Activated CD4-positive, CD25-positive, alpha-beta regulatory T cell treated with anti-CD3 and anti-CD28 coated beads, Interleukin-2, amount 50 U/mL, for 72 hours (primary cell): Measurements from ENCODE around the gene C17orf100.
"Not testable (repeated sequence)": the region's sequence is repeated elsewhere in the genome, so short reads cannot be mapped to it uniquely, and the experiment has no call there.

ENCODE experiments used
- DNase-seq: peaks from one replicate; pipeline ENCODE4 v3.0.0; 2021

The C17orf100 gene

GRCh38 chr17:6641247-6641863 lies 10.2 kb upstream of the C17orf100 start:
- DNase-seq: no peak

GRCh38 chr17:6642592-6642991 lies 9.0 kb upstream of the C17orf100 start:
- no peak for DNase-seq

- no peak for DNase-seq
Observed at GRCh38 chr17:6643451-6644125, 8.0 kb upstream of the C17orf100 start.

- no peak for DNase-seq
Observed at GRCh38 chr17:6648181-6648580, 3.4 kb upstream of the C17orf100 start.

- DNase-seq: no peak
Observed at GRCh38 chr17:6651919-6652452, 424 bp downstream of the C17orf100 start.

- no peak for DNase-seq
Observed at GRCh38 chr17:6654841-6655731, 3.5 kb downstream of the C17orf100 start.

- DNase-seq: not testable (repeated sequence)
Observed at GRCh38 chr17:6655732-6656361, 4.3 kb downstream of the C17orf100 start.

- not testable (repeated sequence) for DNase-seq
Observed at GRCh38 chr17:6656797-6657632, 5.5 kb downstream of the C17orf100 start.

- no peak for DNase-seq
Observed at GRCh38 chr17:6657633-6658287, 6.2 kb downstream of the C17orf100 start.

- DNase-seq: not testable (repeated sequence)
Observed at GRCh38 chr17:6658411-6658810, 6.8 kb downstream of the C17orf100 start.

GRCh38 chr17:6660101-6660500 lies 8.5 kb downstream of the C17orf100 start:
- no peak for DNase-seq

- DNase-seq: no peak
Observed at GRCh38 chr17:6660805-6661463, 9.4 kb downstream of the C17orf100 start.

- DNase-seq: no peak
Observed at GRCh38 chr17:6661464-6661848, 9.9 kb downstream of the C17orf100 start.

- DNase-seq: not testable (repeated sequence)
Observed at GRCh38 chr17:6663200-6663599, 11.6 kb downstream of the C17orf100 start.

- peak; percentile 41 for DNase-seq
Observed at GRCh38 chr17:6666077-6666521, 14.5 kb downstream of the C17orf100 start.

GRCh38 chr17:6666557-6666956 lies 15.0 kb downstream of the C17orf100 start:
- DNase-seq: no peak

GRCh38 chr17:6667516-6667915 lies 16.0 kb downstream of the C17orf100 start:
- DNase-seq: no peak

- DNase-seq: no peak
Observed at GRCh38 chr17:6668219-6668618, 16.7 kb downstream of the C17orf100 start.

- no peak for DNase-seq
Observed at GRCh38 chr17:6668727-6669425, 17.3 kb downstream of the C17orf100 start.
